Parathyroid adenoma (tissue), 2 donors: ENCODE measurements around the gene ZSWIM2.
"Not testable (repeated sequence)": the region's sequence is repeated elsewhere in the genome, so short reads cannot be mapped to it uniquely, and the experiment has no call there.

Experiments used
- H2AFZ ChIP-seq: fragments of 300-600 bp; sonication (generic); one replicate; pipeline ENCODE4 v1.7.0; 2017; ENCODE audit warnings: antibody characterized with exemption, mild to moderate bottlenecking
- H3K27ac ChIP-seq: fragments of 300-600 bp; sonication (generic); one replicate; pipeline ENCODE4 v1.7.0; 2017
- H3K27me3 ChIP-seq: fragments of 300-600 bp; sonication (generic); one replicate; pipeline ENCODE4 v1.7.0; 2017; ENCODE audit warnings: low read length; ENCODE audit not compliant: control insufficient read depth, insufficient read depth
- H3K36me3 ChIP-seq: fragments of 300-600 bp; sonication (generic); one replicate; pipeline ENCODE4 v1.7.0; 2017; ENCODE audit warnings: low read length; ENCODE audit not compliant: control insufficient read depth, insufficient read depth
- H3K4me1 ChIP-seq: fragments of 300-600 bp; sonication (generic); one replicate; pipeline ENCODE4 v1.7.0; 2017; ENCODE audit warnings: control low read depth
- H3K4me2 ChIP-seq: fragments of 300-600 bp; sonication (generic); one replicate; pipeline ENCODE4 v1.7.0; 2017; ENCODE audit warnings: low read length
- H3K4me3 ChIP-seq: fragments of 300-600 bp; sonication (generic); one replicate; pipeline ENCODE4 v1.7.0; 2017; ENCODE audit warnings: low read depth, low read length
- H3K79me2 ChIP-seq: fragments of 300-600 bp; sonication (generic); one replicate; pipeline ENCODE4 v1.7.0; 2017; ENCODE audit warnings: control low read depth
- H3K9ac ChIP-seq: fragments of 300-600 bp; sonication (generic); one replicate; pipeline ENCODE4 v1.7.0; 2017; ENCODE audit warnings: mild to moderate bottlenecking
- H3K9me3 ChIP-seq: fragments of 300-600 bp; sonication (generic); one replicate; pipeline ENCODE4 v1.7.0; 2017; ENCODE audit warnings: low read length; ENCODE audit not compliant: control insufficient read depth
- TF ChIP-seq, protein P1 (sequence below): fragments of 300-600 bp; sonication (generic); IDR thresholded peaks from one replicate; pipeline ENCODE4 v1.7.0; 2017; ENCODE audit warnings: antibody characterized with exemption, mild to moderate bottlenecking
- donor health status: primary hyperparathyroidism.

Gene ZSWIM2, protein sequence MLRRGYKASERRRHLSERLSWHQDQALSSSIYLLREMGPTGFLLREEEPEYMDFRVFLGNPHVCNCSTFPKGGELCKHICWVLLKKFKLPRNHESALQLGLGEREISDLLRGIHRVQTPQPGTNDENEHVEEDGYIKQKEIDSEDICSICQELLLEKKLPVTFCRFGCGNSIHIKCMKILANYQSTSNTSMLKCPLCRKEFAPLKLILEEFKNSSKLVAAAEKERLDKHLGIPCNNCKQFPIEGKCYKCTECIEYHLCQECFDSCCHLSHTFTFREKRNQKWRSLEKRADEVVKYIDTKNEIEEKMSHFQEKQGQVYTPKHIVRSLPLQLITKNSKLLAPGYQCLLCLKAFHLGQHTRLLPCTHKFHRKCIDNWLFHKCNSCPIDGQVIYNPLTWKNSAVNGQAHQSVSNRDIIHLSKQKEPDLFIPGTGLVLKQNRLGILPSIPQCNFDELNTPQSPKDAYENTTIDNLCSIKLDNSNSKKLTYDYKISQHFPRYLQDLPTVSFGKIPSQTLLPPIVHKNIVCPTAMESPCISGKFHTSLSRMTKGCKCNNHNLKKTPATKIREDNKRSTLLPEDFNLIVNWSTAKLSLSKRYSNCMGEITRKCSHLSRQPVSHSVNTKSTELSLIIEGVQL

GRCh38 chr2:186848873-186849578 is at the start of gene ZSWIM2:
Gene ZSWIM2 (minus strand): TSS chr2:186849170. CDS start chr2:186849130, 40 bp downstream.
- peak within 1 kb of the TSS; percentile 96 for H3K4me2 ChIP-seq
- TF ChIP-seq, protein P1, sequence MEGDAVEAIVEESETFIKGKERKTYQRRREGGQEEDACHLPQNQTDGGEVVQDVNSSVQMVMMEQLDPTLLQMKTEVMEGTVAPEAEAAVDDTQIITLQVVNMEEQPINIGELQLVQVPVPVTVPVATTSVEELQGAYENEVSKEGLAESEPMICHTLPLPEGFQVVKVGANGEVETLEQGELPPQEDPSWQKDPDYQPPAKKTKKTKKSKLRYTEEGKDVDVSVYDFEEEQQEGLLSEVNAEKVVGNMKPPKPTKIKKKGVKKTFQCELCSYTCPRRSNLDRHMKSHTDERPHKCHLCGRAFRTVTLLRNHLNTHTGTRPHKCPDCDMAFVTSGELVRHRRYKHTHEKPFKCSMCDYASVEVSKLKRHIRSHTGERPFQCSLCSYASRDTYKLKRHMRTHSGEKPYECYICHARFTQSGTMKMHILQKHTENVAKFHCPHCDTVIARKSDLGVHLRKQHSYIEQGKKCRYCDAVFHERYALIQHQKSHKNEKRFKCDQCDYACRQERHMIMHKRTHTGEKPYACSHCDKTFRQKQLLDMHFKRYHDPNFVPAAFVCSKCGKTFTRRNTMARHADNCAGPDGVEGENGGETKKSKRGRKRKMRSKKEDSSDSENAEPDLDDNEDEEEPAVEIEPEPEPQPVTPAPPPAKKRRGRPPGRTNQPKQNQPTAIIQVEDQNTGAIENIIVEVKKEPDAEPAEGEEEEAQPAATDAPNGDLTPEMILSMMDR: no peak
- no peaks in the 10 kb centered on the region for H3K27me3 ChIP-seq
- H3K4me1 ChIP-seq: peaks cover 2% of the 10 kb centered on the region
- H3K36me3 ChIP-seq: no peaks in the 10 kb centered on the region
- no peak within 1 kb of the TSS for H3K9ac ChIP-seq
- H3K27ac ChIP-seq: peak within 1 kb of the TSS; percentile 31
- peak within 1 kb of the TSS; percentile 46 for H3K4me3 ChIP-seq
- peak within 1 kb of the TSS; percentile 83 for H2AFZ ChIP-seq
- H3K9me3 ChIP-seq: no peaks in the 10 kb centered on the region
- H3K79me2 ChIP-seq: no peaks in the 10 kb centered on the region

GRCh38 chr2:186896220-186896619 is 47.2 kb upstream of the ZSWIM2 start:
- H3K9me3 ChIP-seq, H3K4me3 ChIP-seq, H3K27me3 ChIP-seq, H2AFZ ChIP-seq, H3K4me2 ChIP-seq, H3K79me2 ChIP-seq, H3K9ac ChIP-seq, H3K36me3 ChIP-seq, H3K4me1 ChIP-seq, H3K27ac ChIP-seq: not testable (repeated sequence)

- Histone ChIP-seq H3K36me3 (no peaks in the 10 kb centered on the region), H3K79me2 (no peaks in the 10 kb centered on the region), H3K27me3 (no peaks in the 10 kb centered on the region), H2AFZ (no peak overlapping the region), H3K4me1 (no peaks in the 10 kb centered on the region), H3K27ac (no peak overlapping the region), H3K9ac (no peak overlapping the region), H3K9me3 (no peaks in the 10 kb centered on the region), H3K4me3 (no peak overlapping the region), H3K4me2 (no peak overlapping the region)
- TF ChIP-seq, protein P1: no peak
Observed at GRCh38 chr2:186895451-186895850, 46.5 kb upstream of the ZSWIM2 start.

GRCh38 chr2:186894478-186894877 is 45.5 kb upstream of the ZSWIM2 start:
- Histone ChIP-seq H3K79me2 (no peaks in the 10 kb centered on the region), H3K4me1 (no peaks in the 10 kb centered on the region), H3K4me2 (no peak overlapping the region), H2AFZ (no peak overlapping the region), H3K4me3 (no peak overlapping the region), H3K9ac (no peak overlapping the region), H3K9me3 (no peaks in the 10 kb centered on the region), H3K27me3 (no peaks in the 10 kb centered on the region), H3K27ac (no peak overlapping the region), H3K36me3 (no peaks in the 10 kb centered on the region)
- TF ChIP-seq, protein P1: no peak

DNA sequence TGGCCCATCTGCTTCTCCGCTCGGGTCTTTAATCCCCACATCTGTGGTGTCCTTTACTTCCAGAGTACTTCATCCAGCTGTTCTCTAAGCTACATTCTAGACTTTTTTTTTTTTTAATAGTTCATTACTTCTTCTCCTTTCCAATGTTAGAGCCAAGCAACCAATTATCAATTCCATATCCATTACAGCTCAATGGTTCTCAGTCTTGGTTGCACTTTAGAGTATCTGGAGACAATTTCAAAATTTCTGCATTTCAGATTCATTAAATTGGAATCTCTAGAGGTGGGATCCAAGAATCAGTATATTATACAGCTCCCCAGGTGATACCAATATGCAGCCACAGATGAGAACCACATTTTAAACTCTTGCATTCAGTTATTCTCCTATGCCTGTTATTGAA is 43.9 kb upstream of the ZSWIM2 start:
- Histone ChIP-seq H3K27me3 (no peaks in the 10 kb centered on the region), H3K4me3 (no peak overlapping the region), H3K4me1 (no peaks in the 10 kb centered on the region), H3K36me3 (no peaks in the 10 kb centered on the region), H2AFZ (no peak overlapping the region), H3K79me2 (no peaks in the 10 kb centered on the region), H3K9ac (no peak overlapping the region), H3K27ac (no peak overlapping the region), H3K4me2 (no peak overlapping the region), H3K9me3 (no peaks in the 10 kb centered on the region)
- TF ChIP-seq, protein P1: no peak
